GM18909 (cell line): Measurements from ENCODE around the gene CHD1.
"Not testable (repeated sequence)": the region's sequence is repeated elsewhere in the genome, so short reads cannot be mapped to it uniquely, and the experiment has no call there.

Source experiments
- ATAC-seq: cut with Tn5 transposase; IDR thresholded peaks from one replicate; pipeline ENCODE4 v1.9.1; 2021; ENCODE audit warnings: mild to moderate bottlenecking; ENCODE audit not compliant: unreplicated experiment, poor library complexity

Gene CHD1

GRCh38 chr5:98928873-98929709 lies at the start of gene CHD1:
Gene CHD1 (minus strand): TSS chr5:98929007. CDS start chr5:98926386, 2,621 bp downstream.
- peak; percentile 60 for ATAC-seq

- ATAC-seq: no peak
Measured at GRCh38 chr5:98978528-98978927, 49.7 kb upstream of the CHD1 start.

GRCh38 chr5:98977723-98978122 lies 48.9 kb upstream of the CHD1 start:
- ATAC-seq: no peak

- ATAC-seq: peak; percentile 93
Measured at GRCh38 chr5:98975682-98976407, 47.0 kb upstream of the CHD1 start.

- ATAC-seq: no peak
Measured at GRCh38 chr5:98975223-98975622, 46.4 kb upstream of the CHD1 start.

- ATAC-seq: no peak
Measured at GRCh38 chr5:98969400-98969799, 40.6 kb upstream of the CHD1 start.

- ATAC-seq: no peak
Measured at GRCh38 chr5:98968056-98968564, 39.3 kb upstream of the CHD1 start.

- ATAC-seq: no peak
Measured at GRCh38 chr5:98965226-98965625, 36.4 kb upstream of the CHD1 start.

GRCh38 chr5:98964621-98965020 lies 35.8 kb upstream of the CHD1 start:
- ATAC-seq: no peak

- ATAC-seq: no peak
Measured at GRCh38 chr5:98963019-98963418, 34.2 kb upstream of the CHD1 start.

GRCh38 chr5:98962587-98962986 lies 33.8 kb upstream of the CHD1 start:
- no peak for ATAC-seq

- no peak for ATAC-seq
Measured at GRCh38 chr5:98961665-98962344, 33.0 kb upstream of the CHD1 start.

- ATAC-seq: no peak
Measured at GRCh38 chr5:98957307-98957706, 28.5 kb upstream of the CHD1 start.

- not testable (repeated sequence) for ATAC-seq
Measured at GRCh38 chr5:98955888-98956287, 27.1 kb upstream of the CHD1 start.

GRCh38 chr5:98955471-98955870 lies 26.7 kb upstream of the CHD1 start:
- not testable (repeated sequence) for ATAC-seq

- no peak for ATAC-seq
Measured at GRCh38 chr5:98954392-98955028, 25.7 kb upstream of the CHD1 start.

- no peak for ATAC-seq
Measured at GRCh38 chr5:98942847-98943246, 14.0 kb upstream of the CHD1 start.

GRCh38 chr5:98941131-98941883 lies 12.5 kb upstream of the CHD1 start:
- no peak for ATAC-seq

GRCh38 chr5:98940581-98940980 lies 11.8 kb upstream of the CHD1 start:
- ATAC-seq: no peak

GRCh38 chr5:98938464-98938863 lies 9.7 kb upstream of the CHD1 start:
- ATAC-seq: no peak
